ENCODE data around the gene SCN1B. TPM values are rescaled to one million over a fixed set of nuclear protein-coding genes. Genes with fewer than 3 reads are reported as not detected.

SCN1B gene
- polyA plus RNA-seq, 1 donor from 2014 or later, result 1.5 TPM

DNA sequence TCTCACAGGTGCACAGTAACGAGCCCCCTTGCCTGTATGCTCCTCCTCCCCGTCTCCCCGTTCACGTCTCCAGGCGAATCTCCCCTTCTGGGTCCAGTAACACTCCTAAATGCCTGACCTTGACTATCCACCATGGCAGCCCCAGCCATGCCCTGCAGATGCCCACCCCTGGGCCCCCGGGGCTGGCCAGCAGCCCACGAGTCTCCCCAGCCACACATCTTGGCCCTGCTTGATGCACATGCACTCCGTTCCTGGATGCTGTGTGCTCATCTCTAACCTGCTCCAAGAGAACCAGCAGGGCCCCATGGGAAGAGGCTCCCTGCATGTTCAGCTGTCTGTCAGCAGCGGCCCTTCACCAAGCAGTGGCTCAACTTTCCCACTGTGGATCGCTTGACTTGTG is 43.2 kb downstream of the SCN1B start:
- H3K27ac ChIP-seq (ENCODE audit: low read length), result no peak overlapping the region
- no peaks in the 10 kb centered on the region for H3K9me2 ChIP-seq (ENCODE audit: insufficient read depth, low read length)
- H2AFZ ChIP-seq (ENCODE audit: low read depth, low read length), result no peak overlapping the region
- no peaks in the 10 kb centered on the region for H3K36me3 ChIP-seq (ENCODE audit: insufficient read depth, low read length)
- TF ChIP-seq RAD21 (conservative IDR thresholded peaks at IDR 0.05) (no peak), SMC3 (conservative IDR thresholded peaks at IDR 0.05; ENCODE audit: poor library complexity) (no peak), EP300 (conservative IDR thresholded peaks at IDR 0.05; ENCODE audit: poor library complexity, severe bottlenecking) (no peak), MXI1 (conservative IDR thresholded peaks at IDR 0.05; ENCODE audit: poor library complexity, severe bottlenecking) (no peak), POLR2AphosphoS5 (IDR thresholded peaks at IDR 0.05) (no peak), TAF1 (IDR thresholded peaks at IDR 0.05; ENCODE audit: low read depth) (no peak), EZH2 (IDR thresholded peaks at IDR 0.05; ENCODE audit: borderline replicate concordance, insufficient read depth, low read length, poor library complexity, severe bottlenecking) (no peak)
- TF ChIP-seq, protein P1, sequence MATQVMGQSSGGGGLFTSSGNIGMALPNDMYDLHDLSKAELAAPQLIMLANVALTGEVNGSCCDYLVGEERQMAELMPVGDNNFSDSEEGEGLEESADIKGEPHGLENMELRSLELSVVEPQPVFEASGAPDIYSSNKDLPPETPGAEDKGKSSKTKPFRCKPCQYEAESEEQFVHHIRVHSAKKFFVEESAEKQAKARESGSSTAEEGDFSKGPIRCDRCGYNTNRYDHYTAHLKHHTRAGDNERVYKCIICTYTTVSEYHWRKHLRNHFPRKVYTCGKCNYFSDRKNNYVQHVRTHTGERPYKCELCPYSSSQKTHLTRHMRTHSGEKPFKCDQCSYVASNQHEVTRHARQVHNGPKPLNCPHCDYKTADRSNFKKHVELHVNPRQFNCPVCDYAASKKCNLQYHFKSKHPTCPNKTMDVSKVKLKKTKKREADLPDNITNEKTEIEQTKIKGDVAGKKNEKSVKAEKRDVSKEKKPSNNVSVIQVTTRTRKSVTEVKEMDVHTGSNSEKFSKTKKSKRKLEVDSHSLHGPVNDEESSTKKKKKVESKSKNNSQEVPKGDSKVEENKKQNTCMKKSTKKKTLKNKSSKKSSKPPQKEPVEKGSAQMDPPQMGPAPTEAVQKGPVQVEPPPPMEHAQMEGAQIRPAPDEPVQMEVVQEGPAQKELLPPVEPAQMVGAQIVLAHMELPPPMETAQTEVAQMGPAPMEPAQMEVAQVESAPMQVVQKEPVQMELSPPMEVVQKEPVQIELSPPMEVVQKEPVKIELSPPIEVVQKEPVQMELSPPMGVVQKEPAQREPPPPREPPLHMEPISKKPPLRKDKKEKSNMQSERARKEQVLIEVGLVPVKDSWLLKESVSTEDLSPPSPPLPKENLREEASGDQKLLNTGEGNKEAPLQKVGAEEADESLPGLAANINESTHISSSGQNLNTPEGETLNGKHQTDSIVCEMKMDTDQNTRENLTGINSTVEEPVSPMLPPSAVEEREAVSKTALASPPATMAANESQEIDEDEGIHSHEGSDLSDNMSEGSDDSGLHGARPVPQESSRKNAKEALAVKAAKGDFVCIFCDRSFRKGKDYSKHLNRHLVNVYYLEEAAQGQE (IDR thresholded peaks at IDR 0.05; ENCODE audit: borderline replicate concordance), result no peak
- TF ChIP-seq, protein P2, sequence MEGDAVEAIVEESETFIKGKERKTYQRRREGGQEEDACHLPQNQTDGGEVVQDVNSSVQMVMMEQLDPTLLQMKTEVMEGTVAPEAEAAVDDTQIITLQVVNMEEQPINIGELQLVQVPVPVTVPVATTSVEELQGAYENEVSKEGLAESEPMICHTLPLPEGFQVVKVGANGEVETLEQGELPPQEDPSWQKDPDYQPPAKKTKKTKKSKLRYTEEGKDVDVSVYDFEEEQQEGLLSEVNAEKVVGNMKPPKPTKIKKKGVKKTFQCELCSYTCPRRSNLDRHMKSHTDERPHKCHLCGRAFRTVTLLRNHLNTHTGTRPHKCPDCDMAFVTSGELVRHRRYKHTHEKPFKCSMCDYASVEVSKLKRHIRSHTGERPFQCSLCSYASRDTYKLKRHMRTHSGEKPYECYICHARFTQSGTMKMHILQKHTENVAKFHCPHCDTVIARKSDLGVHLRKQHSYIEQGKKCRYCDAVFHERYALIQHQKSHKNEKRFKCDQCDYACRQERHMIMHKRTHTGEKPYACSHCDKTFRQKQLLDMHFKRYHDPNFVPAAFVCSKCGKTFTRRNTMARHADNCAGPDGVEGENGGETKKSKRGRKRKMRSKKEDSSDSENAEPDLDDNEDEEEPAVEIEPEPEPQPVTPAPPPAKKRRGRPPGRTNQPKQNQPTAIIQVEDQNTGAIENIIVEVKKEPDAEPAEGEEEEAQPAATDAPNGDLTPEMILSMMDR (IDR thresholded peaks at IDR 0.05; ENCODE audit: poor library complexity, severe bottlenecking), result no peak
- H3F3A ChIP-seq (ENCODE audit: insufficient read depth, low read length, poor library complexity, severe bottlenecking), result no peaks in the 10 kb centered on the region
- no peak overlapping the region for H3K9ac ChIP-seq (ENCODE audit: low read length)
- no peaks in the 10 kb centered on the region for H4K20me1 ChIP-seq (ENCODE audit: insufficient read depth)
- no peaks in the 10 kb centered on the region for H3K9me3 ChIP-seq (ENCODE audit: low read length)
- H3K27me3 ChIP-seq (ENCODE audit: insufficient read depth, low read depth, low read length), result no peaks in the 10 kb centered on the region
- H3K4me2 ChIP-seq (ENCODE audit: low read length), result no peak overlapping the region
- no peaks in the 10 kb centered on the region for H3K79me2 ChIP-seq (replicated peaks; ENCODE audit: insufficient read depth, low read length)
- no peak overlapping the region for H3K4me3 ChIP-seq (ENCODE audit: low read length)

DNA sequence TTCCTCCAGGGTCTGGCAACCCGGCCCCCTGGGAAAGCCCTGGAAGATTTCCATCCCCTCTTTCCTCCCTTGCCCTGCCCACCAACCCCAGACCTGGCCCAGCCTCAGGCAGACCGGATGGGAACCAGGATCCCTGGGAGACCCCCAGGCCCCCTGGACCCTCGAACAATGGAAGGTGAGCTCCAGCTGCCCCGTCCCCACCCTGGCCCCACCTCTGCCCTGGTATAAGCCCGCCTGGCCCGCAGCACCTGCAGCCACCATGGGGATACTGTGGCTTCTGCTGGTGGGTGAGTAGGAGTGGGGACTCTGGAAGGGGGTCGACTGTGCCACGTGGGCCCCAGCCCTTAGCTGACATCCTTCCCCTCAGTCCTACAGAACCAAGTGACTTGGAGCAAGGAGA is 43.7 kb downstream of the SCN1B start:
- Histone ChIP-seq H3K9me2 (ENCODE audit: insufficient read depth, low read length) (no peaks in the 10 kb centered on the region), H3K27me3 (ENCODE audit: insufficient read depth, low read depth, low read length) (no peaks in the 10 kb centered on the region), H2AFZ (ENCODE audit: low read depth, low read length) (no peak overlapping the region), H3K9ac (ENCODE audit: low read length) (no peak overlapping the region), H3F3A (ENCODE audit: insufficient read depth, low read length, poor library complexity, severe bottlenecking) (no peaks in the 10 kb centered on the region), H3K9me3 (ENCODE audit: low read length) (no peaks in the 10 kb centered on the region), H3K27ac (ENCODE audit: low read length) (no peak overlapping the region), H4K20me1 (ENCODE audit: insufficient read depth) (no peaks in the 10 kb centered on the region), H3K79me2 (replicated peaks; ENCODE audit: insufficient read depth, low read length) (no peaks in the 10 kb centered on the region), H3K36me3 (ENCODE audit: insufficient read depth, low read length) (no peaks in the 10 kb centered on the region), H3K4me2 (ENCODE audit: low read length) (no peak overlapping the region), H3K4me3 (ENCODE audit: low read length) (no peak overlapping the region)
- TF ChIP-seq, protein P1 (IDR thresholded peaks at IDR 0.05; ENCODE audit: borderline replicate concordance), result no peak
- no peak for TF ChIP-seq RAD21 (conservative IDR thresholded peaks at IDR 0.05)
- TF ChIP-seq POLR2AphosphoS5 (IDR thresholded peaks at IDR 0.05), result no peak
- no peak for TF ChIP-seq SMC3 (conservative IDR thresholded peaks at IDR 0.05; ENCODE audit: poor library complexity)
- TF ChIP-seq, protein P2 (IDR thresholded peaks at IDR 0.05; ENCODE audit: poor library complexity, severe bottlenecking), result no peak
- TF ChIP-seq MXI1 (conservative IDR thresholded peaks at IDR 0.05; ENCODE audit: poor library complexity, severe bottlenecking), result no peak
- TF ChIP-seq EZH2 (IDR thresholded peaks at IDR 0.05; ENCODE audit: borderline replicate concordance, insufficient read depth, low read length, poor library complexity, severe bottlenecking), result no peak
- no peak for TF ChIP-seq EP300 (conservative IDR thresholded peaks at IDR 0.05; ENCODE audit: poor library complexity, severe bottlenecking)
- no peak for TF ChIP-seq TAF1 (IDR thresholded peaks at IDR 0.05; ENCODE audit: low read depth)

All from neural cell (in vitro differentiated cells).